ENCODE measurements around the gene KLK3. TPM values are rescaled to one million over a fixed set of nuclear protein-coding genes. Genes with fewer than 3 reads are reported as not detected.

KLK3 gene
- total and polyA plus RNA-seq, 2 of the 8 experiments (the other 6 are each of a cell fraction or from before 2014, with no cell fraction given): 0.08 TPM; not detected in 1

GRCh38 chr19:50833117-50833801 lies 21.5 kb upstream of the KLK3 start, which contains the start of gene KLK15:
TSS of gene KLK15 (minus strand) at chr19:50833574. CDS start at chr19:50831492, 2,082 bp downstream.
- no peaks in the 10 kb centered on the region for H3K79me2 ChIP-seq (ENCODE audit: control insufficient read depth in 1 of 2, insufficient read depth in 2 of 2, low read length in 2 of 2)
- H3K9ac ChIP-seq (replicated peaks in 1 of 4; ENCODE audit: extremely low read depth in 1 of 4, low read depth in 3 of 4, low read length in 3 of 4): no peak within 1 kb of the TSS
- CTCF ChIA-PET (ENCODE audit: partially characterized antibody): interaction anchor here (0.6 to 1.7 kb wide), 3 partner anchors 11 to 89 kb away, joined by 4 to 7 read pairs (median 4); no protein-coding TSS in a partner anchor
- TF ChIP-seq JUN (IDR thresholded peaks at IDR 0.05; ENCODE audit: low read depth, low read length) (no peak), KDM1A (IDR thresholded peaks at IDR 0.05; ENCODE audit: borderline replicate concordance, low read length) (no peak), GABPA (IDR thresholded peaks at IDR 0.05; ENCODE audit: borderline replicate concordance, insufficient read depth, low read length) (no peak), ZNF274 (IDR thresholded peaks at IDR 0.05; ENCODE audit: borderline replicate concordance, extremely low read depth, low read length) (no peak), SP4 (IDR thresholded peaks at IDR 0.05; ENCODE audit: low read length) (no peak), POLR2AphosphoS5 (IDR thresholded peaks at IDR 0.05; ENCODE audit: low read depth, low read length) (no peak), PHF8 (conservative IDR thresholded peaks at IDR 0.05; ENCODE audit: low read depth, low read length) (no peak), CBX5 (IDR thresholded peaks at IDR 0.05; ENCODE audit: low read depth, low read length) (no peak), SIRT6 (IDR thresholded peaks at IDR 0.05; ENCODE audit: low read length) (no peak), BACH1 (IDR thresholded peaks at IDR 0.05; ENCODE audit: low read length) (no peak), E2F6 (IDR thresholded peaks at IDR 0.05) (no peak), SIN3A (conservative IDR thresholded peaks at IDR 0.05 in 1 of 2, IDR thresholded peaks at IDR 0.05 in 1 of 2; ENCODE audit: low read depth in 1 of 2, low read length in 2 of 2) (no peak), TBP (IDR thresholded peaks at IDR 0.05; ENCODE audit: low read depth, low read length) (no peak)

More at GRCh38 chr19:50833117-50833801, 21.5 kb upstream of the KLK3 start, which contains the start of gene KLK15:
- 94% methylated on average over 7 of the region's 8 CpGs; no CpG with 5 or more reads in 1 of the 2 experiments for WGBS, 2 experiments (ENCODE audit: extremely low coverage in 1 of 2, insufficient coverage in 1 of 2, insufficient read length in 1 of 2, insufficient replicate concordance in 2 of 2, low coverage in 1 of 2, low lambda C conversion rate in 2 of 2, missing lambda C conversion rate in 1 of 2)
- Histone ChIP-seq H4K5ac (ENCODE audit: insufficient read length, low read depth, low read length) (no peak within 1 kb of the TSS), H3K56ac (replicated peaks; ENCODE audit: insufficient read length, low read depth, low read length) (no peak within 1 kb of the TSS), H4K91ac (replicated peaks; ENCODE audit: insufficient read length, low read length) (no peak within 1 kb of the TSS), H3K4ac (replicated peaks; ENCODE audit: insufficient read length, low read depth, low read length) (no peak within 1 kb of the TSS), H2AK5ac (ENCODE audit: low read depth, low read length) (no peak within 1 kb of the TSS), H3K18ac (ENCODE audit: extremely low read depth, low read length) (no peak within 1 kb of the TSS; the same call in 1 of the 2 replicates), H2BK12ac (ENCODE audit: low read depth, low read length) (no peak within 1 kb of the TSS), H3K36me3 (ENCODE audit: control insufficient read depth in 2 of 4, insufficient read depth in 4 of 4, low read length in 3 of 4) (no peaks in the 10 kb centered on the region), H3K23ac (ENCODE audit: insufficient read length) (no peak within 1 kb of the TSS), H3K14ac (ENCODE audit: insufficient read length) (no peak within 1 kb of the TSS), H3K27me3 (replicated peaks in 1 of 4; ENCODE audit: control insufficient read depth in 3 of 4, extremely low read depth in 1 of 4, insufficient read depth in 3 of 4, low read length in 3 of 4) (peaks cover 0 to 24% (median 8%) of the 10 kb centered on the region in 4 experiments; a peak in 6 of 7 replicates), H2BK120ac (replicated peaks; ENCODE audit: low read depth, low read length) (no peak within 1 kb of the TSS), H3K27ac (ENCODE audit: low read depth, low read length) (no peak within 1 kb of the TSS), H3K23me2 (ENCODE audit: low read depth, low read length) (peaks cover 8% of the 10 kb centered on the region; the same call in 1 of the 2 replicates), H3K4me1 (replicated peaks in 1 of 4; ENCODE audit: control insufficient read depth in 3 of 4, insufficient read depth in 4 of 4, low read length in 3 of 4) (peaks cover 0 to 5% (median 2%) of the 10 kb centered on the region in 4 experiments; a peak in 3 of 7 replicates), H2BK20ac (ENCODE audit: low read length) (no peak within 1 kb of the TSS), H3K9me3 (ENCODE audit: insufficient read depth in 2 of 2, low read depth in 1 of 2, low read length in 1 of 2) (no peaks in the 10 kb centered on the region), H4K20me1 (replicated peaks in 1 of 2; ENCODE audit: control insufficient read depth in 1 of 2, insufficient read depth in 2 of 2, low read length in 2 of 2) (no peaks in the 10 kb centered on the region), H3K79me1 (ENCODE audit: low read depth, low read length) (no peaks in the 10 kb centered on the region), H2BK15ac (ENCODE audit: low read length) (no peak within 1 kb of the TSS), H3K4me2 (ENCODE audit: insufficient read depth in 1 of 2, low read depth in 2 of 2, low read length in 2 of 2) (no peak within 1 kb of the TSS), H2AFZ (ENCODE audit: low read length) (no peak within 1 kb of the TSS), H4K8ac (ENCODE audit: extremely low read depth, insufficient read depth, low read length) (no peak within 1 kb of the TSS), H2BK5ac (ENCODE audit: low read depth, low read length) (no peak within 1 kb of the TSS), H3K4me3 (ENCODE audit: extremely low read depth in 1 of 4, insufficient read depth in 2 of 4, low read depth in 3 of 4, low read length in 4 of 4) (no peak within 1 kb of the TSS)
- POLR2A ChIA-PET (ENCODE audit: partially characterized antibody): interaction anchor here (1.3 to 1.7 kb wide), 2 partner anchors 28 to 36 kb away, joined by 6 read pairs; no protein-coding TSS in a partner anchor
- no peak for DNase-seq (ENCODE audit: low read depth in 1 of 2, low spot score in 2 of 2)
- no peak for FAIRE-seq

Measured in H1 (cell line).